ENCODE data around the gene MBNL2.

Gene MBNL2

DNA sequence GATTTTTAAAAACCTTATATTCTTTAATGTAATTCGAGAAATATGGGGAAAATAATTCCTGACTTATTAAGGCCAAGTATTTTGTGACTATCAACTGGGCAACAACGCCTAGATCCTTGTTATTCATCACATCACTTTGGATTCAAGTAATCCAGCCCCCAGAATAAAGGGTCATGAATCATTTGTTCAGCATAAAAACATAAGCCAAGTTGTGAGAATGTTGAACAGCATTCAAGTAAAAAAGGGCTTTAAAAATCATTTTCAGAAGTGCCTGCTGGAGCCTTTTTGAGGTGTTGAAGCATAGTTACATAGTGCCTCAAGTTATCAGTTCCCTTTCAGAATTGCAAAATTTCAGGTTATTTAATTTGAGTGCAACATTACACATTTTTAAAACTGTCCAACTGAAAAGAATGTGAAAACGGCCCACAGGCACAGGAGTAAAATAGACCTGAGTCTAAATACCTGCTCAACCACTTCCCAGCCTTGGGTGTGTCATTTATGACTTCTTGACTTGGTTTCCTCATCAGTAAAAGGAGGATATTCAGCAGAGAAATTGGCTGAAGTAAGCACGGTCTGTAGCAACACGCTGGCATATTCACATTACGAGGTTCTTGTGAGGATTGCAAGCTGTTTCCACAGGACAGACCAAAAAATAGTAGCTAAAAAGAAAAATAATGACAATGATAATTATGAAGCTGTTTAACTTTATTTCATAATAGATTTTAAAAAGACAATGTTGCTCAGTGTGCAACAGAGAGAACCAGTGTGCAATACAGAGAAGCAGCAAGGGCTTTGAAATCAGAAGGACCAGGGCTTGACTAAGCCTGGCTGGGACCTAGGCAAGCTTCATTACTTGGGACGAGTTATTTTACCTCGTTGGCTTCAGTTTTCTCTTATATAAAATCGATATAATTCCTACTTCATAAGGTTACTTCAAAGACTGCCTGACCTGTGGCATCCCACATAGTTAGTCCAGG, 56.6 kb downstream of the MBNL2 start:
- DNase-seq (ENCODE audit: low read depth) = no peak
- no peak overlapping the region for H3K4me3 ChIP-seq (ENCODE audit: control insufficient read depth, low read depth, low read length)
- TF ChIP-seq, protein P1, sequence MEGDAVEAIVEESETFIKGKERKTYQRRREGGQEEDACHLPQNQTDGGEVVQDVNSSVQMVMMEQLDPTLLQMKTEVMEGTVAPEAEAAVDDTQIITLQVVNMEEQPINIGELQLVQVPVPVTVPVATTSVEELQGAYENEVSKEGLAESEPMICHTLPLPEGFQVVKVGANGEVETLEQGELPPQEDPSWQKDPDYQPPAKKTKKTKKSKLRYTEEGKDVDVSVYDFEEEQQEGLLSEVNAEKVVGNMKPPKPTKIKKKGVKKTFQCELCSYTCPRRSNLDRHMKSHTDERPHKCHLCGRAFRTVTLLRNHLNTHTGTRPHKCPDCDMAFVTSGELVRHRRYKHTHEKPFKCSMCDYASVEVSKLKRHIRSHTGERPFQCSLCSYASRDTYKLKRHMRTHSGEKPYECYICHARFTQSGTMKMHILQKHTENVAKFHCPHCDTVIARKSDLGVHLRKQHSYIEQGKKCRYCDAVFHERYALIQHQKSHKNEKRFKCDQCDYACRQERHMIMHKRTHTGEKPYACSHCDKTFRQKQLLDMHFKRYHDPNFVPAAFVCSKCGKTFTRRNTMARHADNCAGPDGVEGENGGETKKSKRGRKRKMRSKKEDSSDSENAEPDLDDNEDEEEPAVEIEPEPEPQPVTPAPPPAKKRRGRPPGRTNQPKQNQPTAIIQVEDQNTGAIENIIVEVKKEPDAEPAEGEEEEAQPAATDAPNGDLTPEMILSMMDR (IDR thresholded peaks at IDR 0.05; ENCODE audit: control insufficient read depth, insufficient read depth, low read depth, low read length, missing control alignments) = no peak

DNA sequence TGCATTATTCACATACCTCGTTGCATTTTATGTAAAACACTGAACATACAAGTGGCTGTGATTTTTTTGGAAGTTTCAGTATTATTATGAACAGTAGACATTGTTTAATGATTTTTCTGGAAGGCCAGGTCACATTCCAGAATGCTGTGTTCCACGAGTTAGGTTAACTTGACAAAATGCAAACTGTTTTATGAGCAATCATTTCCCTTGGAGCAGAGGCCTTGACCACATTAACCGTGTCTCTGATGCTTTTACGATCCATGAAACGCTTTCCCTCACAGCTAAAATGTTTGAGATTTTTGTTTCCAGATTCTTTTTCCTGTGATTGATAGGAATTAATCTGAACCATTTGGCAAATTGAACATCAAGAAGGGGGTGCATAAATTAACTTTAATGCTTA, 57.8 kb downstream of the MBNL2 start:
- no peak overlapping the region for H3K4me3 ChIP-seq (ENCODE audit: control insufficient read depth, low read depth, low read length)
- no peak for DNase-seq (ENCODE audit: low read depth)
- TF ChIP-seq, protein P1 (IDR thresholded peaks at IDR 0.05; ENCODE audit: control insufficient read depth, insufficient read depth, low read depth, low read length, missing control alignments) = no peak

DNA sequence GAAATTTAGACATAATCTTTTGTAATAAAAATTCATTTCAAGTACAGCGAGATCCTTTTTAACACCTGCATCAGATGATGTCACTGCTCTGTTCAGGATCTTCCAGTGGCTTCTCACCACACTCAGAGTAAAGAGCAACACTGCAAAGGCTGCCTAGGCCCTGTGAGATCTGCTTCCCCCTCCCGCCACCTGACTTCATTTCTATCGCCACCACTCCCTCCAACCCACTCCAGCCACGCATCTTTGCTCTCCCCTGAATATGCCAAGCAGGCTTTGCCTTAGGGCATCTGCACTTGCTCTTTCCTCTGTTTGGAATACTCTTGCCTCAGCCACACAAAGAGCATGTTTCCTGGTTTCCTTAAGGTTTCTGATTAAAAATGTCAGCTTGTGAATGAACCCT, 58.3 kb downstream of the MBNL2 start:
- no peak for DNase-seq (ENCODE audit: low read depth)
- TF ChIP-seq, protein P1 (IDR thresholded peaks at IDR 0.05; ENCODE audit: control insufficient read depth, insufficient read depth, low read depth, low read length, missing control alignments) = no peak
- H3K4me3 ChIP-seq (ENCODE audit: control insufficient read depth, low read depth, low read length) = no peak overlapping the region

DNA sequence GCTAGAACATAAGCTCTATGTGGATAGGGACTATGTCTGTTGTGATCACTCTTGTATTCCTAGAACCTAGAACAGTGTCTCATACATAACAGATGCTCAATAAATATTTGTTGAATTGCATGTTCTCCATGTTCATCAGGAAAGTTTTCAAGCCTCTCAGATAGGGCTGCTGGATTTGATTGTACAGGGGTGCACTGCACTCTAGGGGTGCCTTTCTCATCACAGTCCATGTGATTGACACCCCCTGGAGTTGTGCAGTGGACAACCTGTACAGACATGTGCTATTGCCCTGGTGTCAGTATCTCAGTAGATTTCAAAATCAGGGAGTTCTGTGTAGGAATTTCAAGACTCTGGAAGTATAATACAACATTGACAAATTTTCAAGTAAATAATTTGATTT, 58.9 kb downstream of the MBNL2 start:
- no peak for DNase-seq (ENCODE audit: low read depth)
- no peak overlapping the region for H3K4me3 ChIP-seq (ENCODE audit: control insufficient read depth, low read depth, low read length)
- TF ChIP-seq, protein P1 (IDR thresholded peaks at IDR 0.05; ENCODE audit: control insufficient read depth, insufficient read depth, low read depth, low read length, missing control alignments) = no peak

DNA sequence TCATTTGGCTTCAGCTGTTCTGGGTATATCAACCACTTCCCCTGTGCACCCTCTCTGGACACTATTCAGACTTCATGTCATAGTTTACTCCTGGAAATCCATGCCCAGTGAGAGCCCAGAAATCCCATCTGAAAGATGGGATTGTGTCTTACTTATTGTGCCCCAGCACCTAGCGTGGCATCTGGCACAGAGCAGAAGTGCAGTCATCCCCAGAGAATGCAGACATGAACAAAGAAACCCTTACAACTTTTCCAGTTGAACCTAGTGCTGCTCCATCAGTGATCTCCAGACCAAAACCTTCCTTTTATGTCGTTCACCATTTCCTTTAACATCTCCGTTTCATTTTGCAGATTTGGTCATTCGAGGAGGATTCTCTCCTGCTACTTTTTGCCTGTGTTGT, 60.6 kb downstream of the MBNL2 start:
- no peak overlapping the region for H3K4me3 ChIP-seq (ENCODE audit: control insufficient read depth, low read depth, low read length)
- TF ChIP-seq, protein P1 (IDR thresholded peaks at IDR 0.05; ENCODE audit: control insufficient read depth, insufficient read depth, low read depth, low read length, missing control alignments) = no peak
- DNase-seq (ENCODE audit: low read depth) = no peak

DNA sequence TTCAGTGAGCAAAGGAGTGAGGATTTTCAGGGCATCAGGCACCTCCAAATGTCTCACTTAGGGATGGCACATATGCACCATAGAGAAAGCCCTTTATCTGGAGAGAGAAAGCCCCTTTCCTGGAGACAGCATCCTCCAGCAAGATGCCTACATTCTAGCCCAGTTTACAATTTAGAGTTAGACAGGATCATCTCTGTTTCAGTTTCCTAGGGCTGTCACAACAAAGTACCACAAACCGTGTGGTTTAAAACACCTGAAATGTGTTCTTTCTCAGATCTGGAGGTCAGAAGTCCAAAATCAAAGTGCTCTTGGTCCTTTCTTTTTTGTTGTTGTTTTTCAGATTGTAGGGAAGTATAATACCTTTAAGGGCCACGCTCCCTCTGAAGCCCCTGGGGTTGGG, 61.8 kb downstream of the MBNL2 start:
- DNase-seq (ENCODE audit: low read depth) = no peak
- TF ChIP-seq, protein P1 (IDR thresholded peaks at IDR 0.05; ENCODE audit: control insufficient read depth, insufficient read depth, low read depth, low read length, missing control alignments) = no peak
- H3K4me3 ChIP-seq (ENCODE audit: control insufficient read depth, low read depth, low read length) = no peak overlapping the region
